DOHH2 (cell line): Measurements from ENCODE around the gene CFAP77.

ENCODE experiments used
- H3F3A ChIP-seq: fragments of 200-600 bp; sonication (generic), shearing (Covaris generic); 2 replicates; pipeline ENCODE4 v1.6.0; 2016; ENCODE audit warnings: antibody characterized with exemption, mild to moderate bottlenecking; ENCODE audit not compliant: control insufficient read depth, insufficient read depth
- H3K27ac ChIP-seq: fragments of 200-600 bp; sonication (generic); 2 replicates; pipeline ENCODE4 v1.5.1; 2014; ENCODE audit warnings: low read depth, mild to moderate bottlenecking, low read length, moderate library complexity
- H3K27me3 ChIP-seq: fragments of 200-600 bp; sonication (generic); 2 replicates; pipeline ENCODE4 v1.6.1; 2014; ENCODE audit warnings: mild to moderate bottlenecking, low read length, mixed read lengths; ENCODE audit not compliant: control insufficient read depth
- H3K36me3 ChIP-seq: fragments of 200-600 bp; sonication (generic); 2 replicates; pipeline ENCODE4 v1.6.1; 2014; ENCODE audit warnings: mild to moderate bottlenecking, low read length, moderate library complexity, mixed read lengths; ENCODE audit not compliant: control insufficient read depth
- H3K4me1 ChIP-seq: fragments of 200-600 bp; sonication (generic); 2 replicates; pipeline ENCODE4 v1.6.1; 2014; ENCODE audit warnings: mild to moderate bottlenecking, low read length, mixed read lengths; ENCODE audit not compliant: control insufficient read depth
- H3K4me2 ChIP-seq: fragments of 200-600 bp; sonication (generic); 2 replicates; pipeline ENCODE4 v1.6.0; 2014; ENCODE audit warnings: mild to moderate bottlenecking, low read length, moderate library complexity
- H3K4me3 ChIP-seq: fragments of 200-600 bp; sonication (generic); 2 replicates; pipeline ENCODE4 v1.5.1; 2014; ENCODE audit warnings: mild to moderate bottlenecking, low read length, mixed read lengths
- H3K79me2 ChIP-seq: fragments of 200-600 bp; sonication (generic); 2 replicates; pipeline ENCODE4 v1.6.1; 2014; ENCODE audit warnings: mild to moderate bottlenecking, low read length, mixed read lengths; ENCODE audit not compliant: control insufficient read depth
- H3K9me2 ChIP-seq: fragments of 200-600 bp; sonication (generic); replicated peaks from 2 replicates; pipeline ENCODE4 v1.6.1; 2014; ENCODE audit warnings: mild to moderate bottlenecking, low read length, mixed read lengths; ENCODE audit not compliant: control insufficient read depth
- H3K9me3 ChIP-seq: fragments of 200-600 bp; sonication (generic); 2 replicates; pipeline ENCODE4 v1.6.1; 2014; ENCODE audit warnings: antibody characterized with exemption, low read length, mixed read lengths; ENCODE audit not compliant: control insufficient read depth, insufficient read depth
- H4K20me1 ChIP-seq: fragments of 200-600 bp; sonication (generic); 2 replicates; pipeline ENCODE4 v1.6.0; 2014; ENCODE audit warnings: low read depth, mild to moderate bottlenecking, antibody characterized with exemption, low read length, moderate library complexity; ENCODE audit not compliant: control insufficient read depth, insufficient read depth
- CTCF ChIP-seq: fragments of 200-600 bp; sonication (generic); IDR thresholded peaks from one replicate; pipeline ENCODE4 v1.5.1; 2014; ENCODE audit warnings: antibody characterized with exemption, mild to moderate bottlenecking, low read depth, low read length; ENCODE audit not compliant: poor library complexity, severe bottlenecking
- EZH2phosphoT487 ChIP-seq: fragments of 200-600 bp; sonication (generic); IDR thresholded peaks from 2 replicates; pipeline ENCODE4 v1.6.1; 2017; ENCODE audit warnings: borderline replicate concordance, mild to moderate bottlenecking, antibody characterized with exemption, low read length, moderate library complexity, mixed read lengths

The CFAP77 gene

GRCh38 chr9:132474253-132474652 lies 64.2 kb downstream of the CFAP77 start:
- Histone ChIP-seq H3K36me3 (no peaks in the 10 kb centered on the region), H4K20me1 (no peaks in the 10 kb centered on the region), H3F3A (no peaks in the 10 kb centered on the region), H3K9me3 (no peaks in the 10 kb centered on the region), H3K27ac (no peak overlapping the region), H3K27me3 (no peaks in the 10 kb centered on the region), H3K4me1 (peaks cover 8% of the 10 kb centered on the region), H3K9me2 (no peaks in the 10 kb centered on the region), H3K4me2 (no peak overlapping the region), H3K4me3 (no peak overlapping the region), H3K79me2 (no peaks in the 10 kb centered on the region)
- TF ChIP-seq CTCF (no peak), EZH2phosphoT487 (no peak)

GRCh38 chr9:132478353-132479050 lies 68.5 kb downstream of the CFAP77 start:
- no peaks in the 10 kb centered on the region for H4K20me1 ChIP-seq
- no peak overlapping the region for H3K4me2 ChIP-seq
- no peaks in the 10 kb centered on the region for H3F3A ChIP-seq
- no peaks in the 10 kb centered on the region for H3K9me2 ChIP-seq
- H3K27ac ChIP-seq = no peak overlapping the region
- H3K4me3 ChIP-seq = no peak overlapping the region
- H3K27me3 ChIP-seq = no peaks in the 10 kb centered on the region; the same call in 1 of the 2 replicates
- H3K79me2 ChIP-seq = no peaks in the 10 kb centered on the region
- no peaks in the 10 kb centered on the region for H3K36me3 ChIP-seq
- TF ChIP-seq EZH2phosphoT487 (no peak), CTCF (no peak)
- no peaks in the 10 kb centered on the region for H3K4me1 ChIP-seq
- H3K9me3 ChIP-seq = no peaks in the 10 kb centered on the region

- Histone ChIP-seq H3K4me1 (no peaks in the 10 kb centered on the region), H3K9me2 (no peaks in the 10 kb centered on the region)
- TF ChIP-seq CTCF = no peak
- no peak for TF ChIP-seq EZH2phosphoT487
Observed at GRCh38 chr9:132479733-132480132, 69.7 kb downstream of the CFAP77 start.

More at GRCh38 chr9:132479733-132480132, 69.7 kb downstream of the CFAP77 start:
- Histone ChIP-seq H3K4me3 (no peak overlapping the region), H3K27ac (no peak overlapping the region), H3F3A (no peaks in the 10 kb centered on the region), H3K4me2 (no peak overlapping the region), H3K36me3 (no peaks in the 10 kb centered on the region), H4K20me1 (no peaks in the 10 kb centered on the region), H3K79me2 (no peaks in the 10 kb centered on the region), H3K9me3 (no peaks in the 10 kb centered on the region), H3K27me3 (peaks cover 5% of the 10 kb centered on the region; the same call in 1 of the 2 replicates)
